K562 (cell line): ENCODE data around the gene CRTAP. TPM values are rescaled to one million over a fixed set of nuclear protein-coding genes. Genes with fewer than 3 reads are reported as not detected.

Experiments used
- ATAC-seq: fragments of 200-7000 bp; cut with Tn5 transposase; 3 replicates; pipeline ENCODE4 v1.9.1; 2020; ENCODE audit warnings: moderate library complexity
- BruUV-seq: library from RNA; stranded (reverse); fragments of 400-500 nt; replicated peaks from 2 replicates; lab custom pipeline; 2021; lab: Mats Ljungman, UMichigan
- CTCF ChIA-PET: fragments of 300-600 bp; formaldehyde crosslinking; extraction: SDS; loops from one replicate; lab custom pipeline; 2021; ENCODE audit warnings: low intra/inter-chr PET ratio; lab: Yijun Ruan, JAX
- POLR2A ChIA-PET: fragments of 300-600, 350-650 bp; sonication (Branson Sonifier 250); formaldehyde crosslinking; extraction: SDS; loops from one replicate; lab custom pipeline; 2021; ENCODE audit warnings: antibody characterized with exemption, inconsistent platforms; lab: Yijun Ruan, JAX
- DNase-seq, 4 experiments: peaks; one replicate each; pipeline versions ENCODE4 v3.0.0 to v3.0.0-alpha.2; 2011 to 2018; ENCODE audit warnings: low spot score in 3 of 4, mixed read lengths in 3 of 4; ENCODE audit errors: extremely low read depth in 1 of 4
- FAIRE-seq: peaks from 2 replicates; lab custom pipeline; 2011; peaks lifted over from hg19 to GRCh38; lab: Jason Lieb, UNC
- H2AFZ ChIP-seq: 2 replicates; pipeline ENCODE4 v1.6.0; 2011; ENCODE audit warnings: low read depth, low read length, control low read depth, inconsistent platforms
- H3K27ac ChIP-seq: fragments of 200-600 bp; 3 replicates; pipeline ENCODE4 v1.8.0; 2011; ENCODE audit warnings: low read depth, mild to moderate bottlenecking, control low read depth, inconsistent platforms, low read length, moderate library complexity, mixed read lengths; ENCODE audit errors: extremely low read depth
- H3K27me3 ChIP-seq, 2 experiments: fragments of 300-600 bp in 1 of 2; 2 replicates in 1 of 2; 3 replicates in 1 of 2; pipeline versions ENCODE4 v1.6.0 to v1.8.0; 2011; ENCODE audit warnings: inconsistent platforms in 2 of 2, low read length in 2 of 2, mild to moderate bottlenecking in 1 of 2, mixed read lengths in 1 of 2, moderate library complexity in 1 of 2; ENCODE audit not compliant: control insufficient read depth in 2 of 2, insufficient read depth in 2 of 2
- H3K36me3 ChIP-seq: fragments of 300-600 bp; 3 replicates; pipeline ENCODE4 v1.8.0; 2011; ENCODE audit warnings: mild to moderate bottlenecking, low read length, inconsistent platforms; ENCODE audit not compliant: control insufficient read depth, insufficient read depth
- H3K4me1 ChIP-seq, 2 experiments: fragments of 200-600 bp in 1 of 2; replicated peaks in 1 of 2; 2 replicates in 1 of 2; 3 replicates in 1 of 2; pipeline versions ENCODE4 v1.5.1 to v1.8.0; 2011; ENCODE audit warnings: inconsistent platforms in 2 of 2, low read length in 2 of 2, mild to moderate bottlenecking in 1 of 2, mixed read lengths in 1 of 2, moderate library complexity in 1 of 2; ENCODE audit not compliant: control insufficient read depth in 2 of 2, insufficient read depth in 2 of 2
- H3K4me2 ChIP-seq: 2 replicates; pipeline ENCODE4 v1.6.1; 2011; ENCODE audit warnings: low read length, control low read depth, inconsistent platforms, mixed read lengths; ENCODE audit not compliant: insufficient read depth
- H3K4me3 ChIP-seq: fragments of 200-600 bp; sonication (generic), shearing (Covaris generic); 2 replicates; pipeline ENCODE4 v1.5.1; 2016; ENCODE audit warnings: control low read depth, inconsistent platforms
- H3K79me2 ChIP-seq: fragments of 200-600 bp; 3 replicates; pipeline ENCODE4 v1.8.0; 2011; ENCODE audit warnings: low read length, inconsistent platforms; ENCODE audit not compliant: control insufficient read depth, insufficient read depth
- H3K9ac ChIP-seq, 2 experiments: 2 replicates each; pipeline versions ENCODE4 v1.6.0 to v1.6.1; 2011; ENCODE audit warnings: low read depth in 2 of 2, low read length in 2 of 2, control low read depth in 1 of 2, inconsistent platforms in 1 of 2, mild to moderate bottlenecking in 1 of 2, mixed read lengths in 1 of 2; ENCODE audit not compliant: insufficient read depth in 1 of 2
- H3K9me1 ChIP-seq: one replicate; pipeline ENCODE4 v1.6.0; 2011; ENCODE audit warnings: inconsistent platforms, mild to moderate bottlenecking, low read length, moderate library complexity; ENCODE audit not compliant: control insufficient read depth, insufficient read depth
- H3K9me3 ChIP-seq: replicated peaks from 2 replicates; pipeline ENCODE4 v1.5.1; 2011; ENCODE audit warnings: low read depth, low read length, inconsistent platforms; ENCODE audit not compliant: control insufficient read depth, insufficient read depth
- H4K20me1 ChIP-seq: replicated peaks from 2 replicates; pipeline ENCODE4 v1.6.1; 2011; ENCODE audit warnings: low read length, inconsistent platforms, mixed read lengths; ENCODE audit not compliant: control insufficient read depth, insufficient read depth
- BACH1 ChIP-seq: fragments of 200-800 bp; sonication (Bioruptor generic); IDR thresholded peaks from 2 replicates; pipeline ENCODE4 v1.6.1; 2016; ENCODE audit warnings: missing genetic modification characterization, missing compliant biosample characterization
- C11orf30 ChIP-seq: fragments of 450-650 bp; IDR thresholded peaks from 2 replicates; pipeline ENCODE4 v1.6.1; 2016; ENCODE audit warnings: low read depth, mild to moderate bottlenecking
- DEAF1 ChIP-seq: fragments of 450-650 bp; formaldehyde crosslinking; IDR thresholded peaks from 2 replicates; pipeline ENCODE4 v1.4.0; 2020; ENCODE audit warnings: mild to moderate bottlenecking, moderate library complexity
- E2F1 ChIP-seq: sonication (generic); formaldehyde crosslinking; IDR thresholded peaks from 2 replicates; pipeline ENCODE4 v1.8.1; 2023; ENCODE audit warnings: mild to moderate bottlenecking, missing genetic modification reagents, moderate library complexity
- ELF4 ChIP-seq: fragments of 450-650 bp; formaldehyde crosslinking; IDR thresholded peaks from 2 replicates; pipeline ENCODE4 v1.4.0; 2022; ENCODE audit warnings: missing genetic modification characterization
- FOXJ3 ChIP-seq: sonication (generic); formaldehyde crosslinking; IDR thresholded peaks from 2 replicates; pipeline ENCODE4 v1.4.0; 2020; ENCODE audit warnings: mild to moderate bottlenecking, missing genetic modification reagents
- FOXK1 ChIP-seq: sonication (generic); formaldehyde crosslinking; IDR thresholded peaks from 2 replicates; pipeline ENCODE4 v1.8.0; 2022; ENCODE audit warnings: missing genetic modification reagents, mild to moderate bottlenecking, borderline replicate concordance
- JUNB ChIP-seq: fragments of 450-650 bp; formaldehyde crosslinking; conservative IDR thresholded peaks from 2 replicates; pipeline ENCODE4 v1.4.0; 2020; ENCODE audit warnings: mild to moderate bottlenecking
- YBX1 ChIP-seq: fragments of 450-650 bp; IDR thresholded peaks from 2 replicates; pipeline ENCODE4 v1.7.1; 2016; ENCODE audit warnings: mild to moderate bottlenecking
- ZFP1 ChIP-seq: fragments of 450-650 bp; formaldehyde crosslinking; IDR thresholded peaks from 2 replicates; pipeline ENCODE4 v1.4.0; 2020; ENCODE audit warnings: mild to moderate bottlenecking, mixed read lengths
- ZNF263 ChIP-seq: sonication (generic); formaldehyde crosslinking; IDR thresholded peaks from 2 replicates; pipeline ENCODE4 v1.8.0; 2022; ENCODE audit warnings: mild to moderate bottlenecking, missing genetic modification reagents, borderline replicate concordance
- WGBS: fragments of 100-300 bp; shearing (Covaris generic); methylation state at CpG from one replicate; pipeline ENCODE4 v1.1.6; 2016; ENCODE audit warnings: low coverage, mixed read lengths; ENCODE audit not compliant: insufficient coverage; ENCODE audit errors: missing lambda C conversion rate; 5-methylcytosine and 5-hydroxymethylcytosine counted together
- in situ Hi-C: fragments of 300-500 bp; cut with MboI; formaldehyde crosslinking; loops from 4 replicates; pipeline ENCODE4 v1.15.0; 2018; ENCODE audit warnings: inconsistent platforms, mixed read lengths
- intact Hi-C: fragments of 100-400 bp; cut with micrococcal nuclease; formaldehyde crosslinking; loops from 2 replicates; pipeline ENCODE4 v1.14.2; 2022
- polyA plus RNA-seq, 8 experiments: library from polyadenylated mRNA; depleted of rRNA in 4 of 8; stranded (reverse) in 5 of 8; unstranded in 3 of 8; fragments of >200 nt; fragmentation: Nextera tagmentation in 2 of 8; fragmentation: Illumina TruSeq in 1 of 8; extraction: Ambion mirVana in 2 of 8; extraction: Trizol in 1 of 8; gene quantifications; 2 replicates each; pipeline versions ENCODE4 v1.2.1 to v1.2.3, GENCODE V29; 2011 to 2014; ENCODE audit warnings: inconsistent platforms in 1 of 8, missing spikeins in 1 of 8
- total RNA-seq, 7 experiments: library from RNA; depleted of rRNA in 6 of 7; stranded (reverse); fragments of >200 nt in 6 of 7; fragmentation: Illumina TruSeq in 2 of 7; extraction: Trizol in 2 of 7; gene quantifications; 2 replicates each; pipeline versions ENCODE4 v1.2.1 to v1.2.3, GENCODE V29; 2011 to 2021; ENCODE audit warnings: low replicate concordance in 1 of 7

Gene CRTAP
- total and polyA plus RNA-seq, 9 of the 15 experiments (the other 6 are each of a cell fraction or from before 2014, with no cell fraction given) = 10.0 to 121 (median 53.0) TPM

GRCh38 chr3:33128706-33129105 is 14.9 kb downstream of the CRTAP start (continued):
- TF ChIP-seq DEAF1 (CRISPR knock-in tag) (no peak), FOXJ3 (CRISPR knock-in tag) (no peak), YBX1 (no peak), BACH1 (tag) (no peak), JUNB (CRISPR knock-in tag) (no peak), C11orf30 (no peak), ZFP1 (no peak), ZNF263 (CRISPR knock-in tag) (no peak)

DNA sequence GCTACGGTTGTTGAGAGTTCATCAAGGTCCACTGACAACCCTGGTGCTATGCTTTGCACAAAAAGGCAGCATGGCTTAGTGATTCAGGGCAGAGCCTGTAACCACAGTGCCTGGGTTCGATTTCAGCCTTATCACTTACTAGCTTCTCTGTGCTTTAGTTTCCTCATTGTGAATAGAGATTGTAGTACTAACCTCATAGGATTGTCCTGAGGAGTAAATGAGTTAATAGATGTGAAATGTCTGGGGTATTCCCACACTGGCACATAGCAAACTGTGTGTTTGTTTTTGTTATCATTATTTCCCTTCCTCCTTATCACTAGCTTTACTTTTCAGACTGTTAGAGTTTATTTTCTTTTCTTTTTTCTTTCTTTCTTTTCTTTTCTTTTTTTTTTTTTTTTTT is 16.3 kb downstream of the CRTAP start:
- TF ChIP-seq E2F1 (CRISPR knock-in tag) (no peak), FOXK1 (no peak), ELF4 (CRISPR knock-in tag) (no peak)
- TF ChIP-seq, all 486 proteins: peak for 0
- BruUV-seq = no TSS peak
- no peaks in the 10 kb centered on the region for H3K79me2 ChIP-seq
- peaks cover 59% of the 10 kb centered on the region for H3K36me3 ChIP-seq
- H3K4me3 ChIP-seq = no peak overlapping the region
- H3K9me3 ChIP-seq = no peaks in the 10 kb centered on the region
- FAIRE-seq = no peak
- no peaks in the 10 kb centered on the region for H4K20me1 ChIP-seq
- no peak overlapping the region for H3K4me2 ChIP-seq
- no peak overlapping the region for H2AFZ ChIP-seq
- no peak overlapping the region for H3K27ac ChIP-seq
- DNase-seq = no peak
- H3K9ac ChIP-seq = no peak overlapping the region
- no peaks in the 10 kb centered on the region for H3K4me1 ChIP-seq
- ATAC-seq = no peak
- H3K9me1 ChIP-seq = no peaks in the 10 kb centered on the region
- intact Hi-C loops = loop anchor here (5.0 to 10.0 kb wide), 5 partner anchors 122 to 657 kb away; partner anchors contain the start of gene CLASP2
- ChIA-PET CTCF (interaction anchor here (1.3 to 3.9 kb wide), 2 partner anchors 15 to 243 kb away, joined by 3 to 50 read pairs; no protein-coding TSS in a partner anchor), POLR2A (interaction anchor here (0.9 kb wide), 1 partner anchor 15 kb away, joined by 3 read pairs; no protein-coding TSS in a partner anchor)
- H3K27me3 ChIP-seq = no peaks in the 10 kb centered on the region
- 31% methylated on average over 2 of the region's 2 CpGs for WGBS
- in situ Hi-C loops = loop anchor here (5.0 kb wide), 2 partner anchors 242 to 657 kb away; no protein-coding TSS in a partner anchor
